HepG2 (cell line): ENCODE data around the gene GGNBP2. TPM values are rescaled to one million over a fixed set of nuclear protein-coding genes. Genes with fewer than 3 reads are reported as not detected.
A peak's percentile ranks its signal among the peaks of the same experiment; 100 is the strongest.

Experiments
- CBX5 ChIP-seq: sonication (generic); formaldehyde crosslinking; IDR thresholded peaks from 2 replicates; pipeline ENCODE4 v1.4.0; 2020; ENCODE audit warnings: missing genetic modification reagents, borderline replicate concordance
- DMAP1 ChIP-seq: IDR thresholded peaks from 2 replicates; pipeline ENCODE4 v1.6.1; 2016
- DZIP1 ChIP-seq: sonication (generic); formaldehyde crosslinking; IDR thresholded peaks from 2 replicates; pipeline ENCODE4 v1.5.0; 2020; ENCODE audit warnings: mild to moderate bottlenecking, missing genetic modification reagents
- FOXJ3 ChIP-seq: sonication (generic); formaldehyde crosslinking; IDR thresholded peaks from 2 replicates; pipeline ENCODE4 v1.4.0; 2020; ENCODE audit warnings: missing genetic modification reagents, mild to moderate bottlenecking, borderline replicate concordance
- GMEB2 ChIP-seq: IDR thresholded peaks from 2 replicates; pipeline ENCODE4 v1.6.1; 2016; ENCODE audit warnings: missing biosample characterization, missing genetic modification reagents, low read depth
- KDM5A ChIP-seq: fragments of 200-600 bp; sonication (generic); IDR thresholded peaks from 2 replicates; pipeline ENCODE4 v1.7.0; 2018; ENCODE audit warnings: antibody characterized with exemption, mild to moderate bottlenecking, low read length, borderline replicate concordance
- MTF1 ChIP-seq: sonication (generic); formaldehyde crosslinking; IDR thresholded peaks from 2 replicates; pipeline ENCODE4 v1.5.0; 2020; ENCODE audit warnings: missing genetic modification reagents
- PAWR ChIP-seq: sonication (generic); formaldehyde crosslinking; IDR thresholded peaks from 2 replicates; pipeline ENCODE4 v1.4.0; 2020; ENCODE audit warnings: missing genetic modification reagents, mild to moderate bottlenecking, borderline replicate concordance
- PHF5A ChIP-seq: IDR thresholded peaks from one replicate; pipeline ENCODE4 v1.6.1; 2018; ENCODE audit warnings: low read depth, missing genetic modification reagents; ENCODE audit not compliant: unreplicated experiment
- SKIL ChIP-seq: sonication (generic); formaldehyde crosslinking; IDR thresholded peaks from 2 replicates; pipeline ENCODE4 v1.8.0; 2022; ENCODE audit warnings: missing genetic modification reagents, mild to moderate bottlenecking, moderate library complexity, borderline replicate concordance
- SP1 ChIP-seq, 2 experiments: fragments of 450-650 bp in 1 of 2; sonication (generic) in 1 of 2; formaldehyde crosslinking in 1 of 2; IDR thresholded peaks; 2 replicates each; pipeline versions ENCODE4 v1.4.0 to v1.6.1; 2016 to 2020; ENCODE audit warnings: missing genetic modification reagents in 1 of 2
- ZFP90 ChIP-seq: sonication (generic); formaldehyde crosslinking; IDR thresholded peaks from 2 replicates; pipeline ENCODE4 v1.8.0; 2022; ENCODE audit warnings: missing genetic modification reagents, mild to moderate bottlenecking, inconsistent platforms, borderline replicate concordance
- ZKSCAN5 ChIP-seq: sonication (generic); formaldehyde crosslinking; IDR thresholded peaks from 2 replicates; pipeline ENCODE4 v1.5.1; 2020; ENCODE audit warnings: mild to moderate bottlenecking, missing genetic modification reagents
- ZNF136 ChIP-seq: sonication (generic); formaldehyde crosslinking; IDR thresholded peaks from 2 replicates; pipeline ENCODE4 v1.8.1; 2022; ENCODE audit warnings: low read depth, mild to moderate bottlenecking, moderate library complexity, missing genetic modification reagents
- ZNF143 ChIP-seq: sonication (generic); formaldehyde crosslinking; IDR thresholded peaks from 2 replicates; pipeline ENCODE4 v1.4.0; 2020; ENCODE audit warnings: missing genetic modification reagents
- ZNF225 ChIP-seq: sonication (generic); formaldehyde crosslinking; IDR thresholded peaks from 2 replicates; pipeline ENCODE4 v1.4.0; 2020; ENCODE audit warnings: mild to moderate bottlenecking, missing genetic modification reagents
- ZNF260 ChIP-seq: sonication (generic); formaldehyde crosslinking; IDR thresholded peaks from 2 replicates; pipeline ENCODE4 v1.4.0; 2020; ENCODE audit warnings: missing genetic modification reagents, low read depth, mild to moderate bottlenecking, borderline replicate concordance
- ZNF275 ChIP-seq: sonication (generic); formaldehyde crosslinking; IDR thresholded peaks from 2 replicates; pipeline ENCODE4 v1.8.0; 2022; ENCODE audit warnings: missing genetic modification reagents, mild to moderate bottlenecking, inconsistent platforms, borderline replicate concordance
- ZNF331 ChIP-seq: sonication (generic); formaldehyde crosslinking; IDR thresholded peaks from 2 replicates; pipeline ENCODE4 v1.4.0; 2020; ENCODE audit warnings: missing genetic modification reagents
- ZNF607 ChIP-seq: sonication (generic); formaldehyde crosslinking; IDR thresholded peaks from 2 replicates; pipeline ENCODE4 v1.5.1; 2020; ENCODE audit warnings: missing genetic modification reagents, mild to moderate bottlenecking, borderline replicate concordance
- ZNF772 ChIP-seq: sonication (generic); formaldehyde crosslinking; IDR thresholded peaks from 2 replicates; pipeline ENCODE4 v1.5.0; 2020; ENCODE audit warnings: mild to moderate bottlenecking, missing genetic modification reagents
- ZNF878 ChIP-seq: sonication (generic); formaldehyde crosslinking; IDR thresholded peaks from 2 replicates; pipeline ENCODE4 v1.8.1; 2023; ENCODE audit warnings: mild to moderate bottlenecking, missing genetic modification reagents, moderate library complexity
- polyA plus RNA-seq, 8 experiments: library from polyadenylated mRNA; depleted of rRNA in 3 of 8; stranded (reverse) in 7 of 8; unstranded in 1 of 8; fragments of >200 nt; fragmentation: Illumina TruSeq in 4 of 8; extraction: Trizol in 4 of 8; gene quantifications; 2 replicates each; pipeline versions ENCODE4 v1.2.1 to v1.2.3, GENCODE V29; 2011 to 2016; ENCODE audit warnings: low read depth in 4 of 8, missing spikeins in 1 of 8, mixed read lengths in 1 of 8; ENCODE audit not compliant: insufficient read depth in 1 of 8
- total RNA-seq, 5 experiments: library from RNA; depleted of rRNA; stranded (reverse); fragments of >200 nt; fragmentation: Illumina TruSeq; extraction: Trizol; gene quantifications; 2 replicates each; pipeline ENCODE4 v1.2.3, GENCODE V29; 2016; ENCODE audit warnings: low read depth in 1 of 5

GGNBP2 gene
- total and polyA plus RNA-seq, 2 of the 13 experiments (the other 11 are each of a cell fraction or from before 2014, with no cell fraction given): 53.3 to 84.2 TPM

- TF ChIP-seq ZNF331 (CRISPR knock-in tag): peak; percentile 29; the same call in 1 of the 2 replicates
- TF ChIP-seq FOXJ3 (CRISPR knock-in tag): peak; percentile 44; the same call in 1 of the 2 replicates
- no peak for TF ChIP-seq PAWR
- TF ChIP-seq DMAP1 (CRISPR knock-in tag): peak; percentile 93; the same call in 1 of the 2 replicates
- TF ChIP-seq PHF5A (CRISPR knock-in tag): peak; percentile 41
- no peak; the same call in 1 of the 2 replicates for TF ChIP-seq ZNF772 (CRISPR knock-in tag)
- TF ChIP-seq ZNF225: peak; percentile 23; the same call in 1 of the 2 replicates
- peak; percentile 27; the same call in 1 of the 2 replicates for TF ChIP-seq KDM5A
- 0 out of 2 replicates have a peak, but pooled peaks have one; percentile 62 for TF ChIP-seq ZKSCAN5 (CRISPR knock-in tag)
- TF ChIP-seq SKIL (CRISPR knock-in tag): no peak
- no peak for TF ChIP-seq MTF1 (CRISPR knock-in tag)
- TF ChIP-seq ZNF878 (CRISPR knock-in tag): peak; percentile 93
- TF ChIP-seq ZNF143: peak; percentile 63
- TF ChIP-seq ZNF136: 0 out of 2 replicates have a peak, but pooled peaks have one; percentile 33
- TF ChIP-seq SP1 (IDR thresholded peaks at IDR 0.05): no peak
- no peak for TF ChIP-seq SP1 (CRISPR knock-in tag; IDR thresholded peaks at IDR 0.05)
- TF ChIP-seq GMEB2 (CRISPR knock-in tag): no peak
- TF ChIP-seq ZFP90 (CRISPR knock-in tag): peak; percentile 67
- no peak for TF ChIP-seq DZIP1 (CRISPR knock-in tag)
- no peak for TF ChIP-seq CBX5 (CRISPR knock-in tag)
- peak; percentile 54; the same call in 1 of the 2 replicates for TF ChIP-seq ZNF607 (CRISPR knock-in tag)
- no peak for TF ChIP-seq ZNF275 (CRISPR knock-in tag)
- TF ChIP-seq ZNF260 (CRISPR knock-in tag): no peak
Measured at GRCh38 chr17:36601303-36602029, 56.7 kb downstream of the GGNBP2 start, which contains the start of gene MRM1 (continued).
